Effector memory CD4-positive, alpha-beta T cell (primary cell): ENCODE results near the gene SLC43A2.

ENCODE experiments used
- DNase-seq, 3 donors: peaks; one replicate each; pipeline ENCODE4 v3.0.0-alpha.2; 2020
- H3K27ac ChIP-seq: 2 replicates; pipeline ENCODE4 v1.7.0; 2013; ENCODE audit warnings: mild to moderate bottlenecking, low read length, moderate library complexity; ENCODE audit not compliant: insufficient read depth, poor library complexity, severe bottlenecking
- H3K27me3 ChIP-seq: replicated peaks from 2 replicates; pipeline ENCODE4 v1.7.0; 2013; ENCODE audit warnings: mild to moderate bottlenecking, low read length; ENCODE audit not compliant: insufficient read depth, control insufficient read depth, poor library complexity, severe bottlenecking
- H3K36me3 ChIP-seq: 2 replicates; pipeline ENCODE4 v1.7.0; 2013; ENCODE audit warnings: mild to moderate bottlenecking, low read length, moderate library complexity; ENCODE audit not compliant: control insufficient read depth, insufficient read depth
- H3K4me1 ChIP-seq: 2 replicates; pipeline ENCODE4 v1.7.0; 2013; ENCODE audit warnings: low read length, mild to moderate bottlenecking; ENCODE audit not compliant: control insufficient read depth, insufficient read depth, poor library complexity, severe bottlenecking
- H3K4me3 ChIP-seq: 2 replicates; pipeline ENCODE4 v1.7.0; 2013; ENCODE audit warnings: low read length, low read depth, mild to moderate bottlenecking; ENCODE audit not compliant: insufficient read depth, poor library complexity, severe bottlenecking
- H3K9me3 ChIP-seq: 2 replicates; pipeline ENCODE4 v1.7.0; 2013; ENCODE audit warnings: mild to moderate bottlenecking, low read length, moderate library complexity; ENCODE audit not compliant: control insufficient read depth

SLC43A2 gene

GRCh38 chr17:1554751-1555540 lies 73.7 kb downstream of the SLC43A2 start:
- Histone ChIP-seq H3K4me3 (no peak overlapping the region), H3K27me3 (no peaks in the 10 kb centered on the region), H3K4me1 (no peaks in the 10 kb centered on the region), H3K27ac (no peak overlapping the region), H3K9me3 (no peaks in the 10 kb centered on the region), H3K36me3 (peaks cover 27% of the 10 kb centered on the region)
- no peak for DNase-seq

GRCh38 chr17:1553354-1554266 lies 75.0 kb downstream of the SLC43A2 start:
- Histone ChIP-seq H3K36me3 (peaks cover 27% of the 10 kb centered on the region), H3K4me1 (no peaks in the 10 kb centered on the region), H3K27ac (no peak overlapping the region), H3K4me3 (no peak overlapping the region), H3K9me3 (no peaks in the 10 kb centered on the region), H3K27me3 (no peaks in the 10 kb centered on the region)
- no peak for DNase-seq

- Histone ChIP-seq H3K27me3 (no peaks in the 10 kb centered on the region), H3K36me3 (peaks cover 27% of the 10 kb centered on the region), H3K27ac (no peak overlapping the region), H3K4me1 (no peaks in the 10 kb centered on the region), H3K4me3 (no peak overlapping the region), H3K9me3 (no peaks in the 10 kb centered on the region)
- no peak for DNase-seq
Observed at GRCh38 chr17:1552932-1553331, 75.7 kb downstream of the SLC43A2 start.

- Histone ChIP-seq H3K27ac (no peak overlapping the region), H3K36me3 (peaks cover 23% of the 10 kb centered on the region), H3K27me3 (no peaks in the 10 kb centered on the region), H3K4me3 (no peak overlapping the region), H3K4me1 (no peaks in the 10 kb centered on the region), H3K9me3 (no peaks in the 10 kb centered on the region)
- DNase-seq: no peak
Observed at GRCh38 chr17:1551741-1552140, 76.9 kb downstream of the SLC43A2 start.

GRCh38 chr17:1548032-1548431 lies 80.6 kb downstream of the SLC43A2 start:
- Histone ChIP-seq H3K9me3 (no peaks in the 10 kb centered on the region), H3K27ac (no peak overlapping the region), H3K27me3 (no peaks in the 10 kb centered on the region), H3K4me3 (no peak overlapping the region), H3K4me1 (no peaks in the 10 kb centered on the region), H3K36me3 (peaks cover 22% of the 10 kb centered on the region)
- DNase-seq: no peak

GRCh38 chr17:1546292-1546922 lies 82.2 kb downstream of the SLC43A2 start:
- no peak overlapping the region for H3K4me3 ChIP-seq
- H3K36me3 ChIP-seq: peaks cover 30% of the 10 kb centered on the region
- no peak for DNase-seq
- no peaks in the 10 kb centered on the region for H3K9me3 ChIP-seq
- no peak overlapping the region for H3K27ac ChIP-seq
- no peaks in the 10 kb centered on the region for H3K27me3 ChIP-seq
- no peaks in the 10 kb centered on the region for H3K4me1 ChIP-seq

- Histone ChIP-seq H3K36me3 (peaks cover 28% of the 10 kb centered on the region), H3K4me3 (no peak overlapping the region), H3K27ac (no peak overlapping the region), H3K27me3 (no peaks in the 10 kb centered on the region), H3K9me3 (no peaks in the 10 kb centered on the region), H3K4me1 (no peaks in the 10 kb centered on the region)
- no peak for DNase-seq
Observed at GRCh38 chr17:1545618-1546017, 83.0 kb downstream of the SLC43A2 start.

- Histone ChIP-seq H3K36me3 (peaks cover 44% of the 10 kb centered on the region), H3K27me3 (no peaks in the 10 kb centered on the region), H3K9me3 (no peaks in the 10 kb centered on the region)
Observed at GRCh38 chr17:1542316-1542715, 86.3 kb downstream of the SLC43A2 start.

GRCh38 chr17:1541367-1541904 lies 87.2 kb downstream of the SLC43A2 start:
- peaks cover 39% of the 10 kb centered on the region for H3K36me3 ChIP-seq

More at GRCh38 chr17:1542316-1542715, 86.3 kb downstream of the SLC43A2 start:
- H3K4me1 ChIP-seq: no peaks in the 10 kb centered on the region
- no peak for DNase-seq
- H3K27ac ChIP-seq: no peak overlapping the region
- no peak overlapping the region for H3K4me3 ChIP-seq

More at GRCh38 chr17:1541367-1541904, 87.2 kb downstream of the SLC43A2 start:
- DNase-seq: no peak
- no peak overlapping the region for H3K27ac ChIP-seq
- no peaks in the 10 kb centered on the region for H3K27me3 ChIP-seq
- no peak overlapping the region for H3K4me3 ChIP-seq
- H3K9me3 ChIP-seq: no peaks in the 10 kb centered on the region
- H3K4me1 ChIP-seq: no peaks in the 10 kb centered on the region
